Neutrophil (primary cell): ENCODE measurements around the gene UQCR11.
"Not testable (repeated sequence)": the region's sequence is repeated elsewhere in the genome, so short reads cannot be mapped to it uniquely, and the experiment has no call there.

ENCODE experiments used
- H3K27ac ChIP-seq: fragments of 200-600 bp; sonication (generic); 2 replicates; pipeline ENCODE4 v1.5.1; 2016; ENCODE audit warnings: mild to moderate bottlenecking, moderate library complexity
- H3K27me3 ChIP-seq: fragments of 200-600 bp; sonication (generic); 2 replicates; pipeline ENCODE4 v1.6.0; 2016; ENCODE audit warnings: mild to moderate bottlenecking
- H3K36me3 ChIP-seq: fragments of 200-600 bp; sonication (generic); 2 replicates; pipeline ENCODE4 v1.5.1; 2017
- H3K4me1 ChIP-seq, 2 experiments: fragments of 200-600 bp in 1 of 2; sonication (generic) in 1 of 2; 1 replicate in 1 of 2; 2 replicates in 1 of 2; pipeline versions ENCODE4 v1.5.1 to v1.6.1; 2013 to 2016; ENCODE audit warnings: low read depth in 1 of 2, low read length in 1 of 2, mild to moderate bottlenecking in 1 of 2, moderate library complexity in 1 of 2; ENCODE audit not compliant: control insufficient read depth in 1 of 2, insufficient read depth in 1 of 2
- H3K4me3 ChIP-seq, 2 experiments: fragments of 200-600 bp in 1 of 2; sonication (generic) in 1 of 2; 1 replicate in 1 of 2; 2 replicates in 1 of 2; pipeline ENCODE4 v1.5.1; 2013 to 2016; ENCODE audit warnings: low read depth in 1 of 2, low read length in 1 of 2, mild to moderate bottlenecking in 1 of 2, moderate library complexity in 1 of 2
- H3K9me3 ChIP-seq: fragments of 200-600 bp; sonication (generic); 2 replicates; pipeline ENCODE4 v1.5.1; 2016
- CTCF ChIP-seq: fragments of 200-600 bp; sonication (generic); IDR thresholded peaks from 2 replicates; pipeline ENCODE4 v1.5.1; 2016; ENCODE audit warnings: antibody characterized with exemption

The UQCR11 gene

GRCh38 chr19:1647501-1648458 is 42.5 kb upstream of the UQCR11 start:
- Histone ChIP-seq H3K4me3 (no peak overlapping the region), H3K4me1 (peaks cover 4 to 11% of the 10 kb centered on the region in 2 experiments), H3K27me3 (peaks cover 22% of the 10 kb centered on the region), H3K36me3 (no peaks in the 10 kb centered on the region), H3K27ac (no peak overlapping the region), H3K9me3 (no peaks in the 10 kb centered on the region)
- no peak for TF ChIP-seq CTCF

GRCh38 chr19:1646659-1647453 is 41.6 kb upstream of the UQCR11 start:
- Histone ChIP-seq H3K4me3 (no peak overlapping the region), H3K36me3 (no peaks in the 10 kb centered on the region), H3K27ac (no peak overlapping the region), H3K4me1 (peaks cover 4 to 9% of the 10 kb centered on the region in 2 experiments), H3K27me3 (peaks cover 20% of the 10 kb centered on the region), H3K9me3 (no peaks in the 10 kb centered on the region)
- no peak for TF ChIP-seq CTCF

- H3K36me3 ChIP-seq = no peaks in the 10 kb centered on the region
- H3K9me3 ChIP-seq = no peaks in the 10 kb centered on the region
- TF ChIP-seq CTCF = no peak
- H3K4me1 ChIP-seq = peaks cover under 1 to 2% of the 10 kb centered on the region in 2 experiments
- H3K4me3 ChIP-seq = no peak overlapping the region
- no peak overlapping the region for H3K27ac ChIP-seq
- H3K27me3 ChIP-seq = peaks cover 13% of the 10 kb centered on the region
Measured at GRCh38 chr19:1646149-1646548, 40.9 kb upstream of the UQCR11 start.

GRCh38 chr19:1645299-1645698 is 40.0 kb upstream of the UQCR11 start:
- Histone ChIP-seq H3K27me3 (peaks cover 4% of the 10 kb centered on the region), H3K27ac (no peak overlapping the region), H3K9me3 (no peaks in the 10 kb centered on the region), H3K4me1 (no peaks in the 10 kb centered on the region), H3K4me3 (no peak overlapping the region), H3K36me3 (no peaks in the 10 kb centered on the region)
- TF ChIP-seq CTCF = no peak

- no peak for TF ChIP-seq CTCF
- Histone ChIP-seq H3K4me3 (no peak overlapping the region), H3K4me1 (peaks cover 4 to 5% of the 10 kb centered on the region in 2 experiments), H3K36me3 (no peaks in the 10 kb centered on the region), H3K9me3 (no peaks in the 10 kb centered on the region), H3K27ac (no peak overlapping the region), H3K27me3 (no peaks in the 10 kb centered on the region)
Measured at GRCh38 chr19:1644070-1644469, 38.8 kb upstream of the UQCR11 start.

GRCh38 chr19:1640893-1641448 is 35.7 kb upstream of the UQCR11 start:
- H3K9me3 ChIP-seq, H3K36me3 ChIP-seq, H3K4me3 ChIP-seq, H3K4me1 ChIP-seq, H3K27ac ChIP-seq, H3K27me3 ChIP-seq: not testable (repeated sequence)
